ENCODE measurements around the gene P2RX2. TPM values are rescaled to one million over a fixed set of nuclear protein-coding genes. Genes with fewer than 3 reads are reported as not detected.

The P2RX2 gene
- total RNA-seq (2014; rRNA removed; shearing (Covaris generic)): not detected in 2 replicates

GRCh38 chr12:132618683-132619043, at the start of gene P2RX2:
Gene P2RX2, plus strand, starts transcription at chr12:132618776. Its CDS starts 41 bp downstream, at chr12:132618817.
- Histone ChIP-seq H3K9me3 (replicated peaks) (peaks cover 16% of the 10 kb centered on the region), H3K27ac (no peak within 1 kb of the TSS), H3K4me3 (no peak within 1 kb of the TSS), H3K27me3 (replicated peaks) (peaks cover 15% of the 10 kb centered on the region), H3K36me3 (peaks cover 8% of the 10 kb centered on the region), H3K4me1 (replicated peaks) (no peaks in the 10 kb centered on the region)
- no peak for DNase-seq (ENCODE audit: low read depth in 1 of 2, low spot score in 2 of 2)

- Histone ChIP-seq H3K27ac (no peak overlapping the region), H3K27me3 (replicated peaks) (no peaks in the 10 kb centered on the region), H3K36me3 (no peaks in the 10 kb centered on the region), H3K4me3 (no peak overlapping the region), H3K9me3 (replicated peaks) (no peaks in the 10 kb centered on the region), H3K4me1 (replicated peaks) (no peaks in the 10 kb centered on the region)
- DNase-seq (ENCODE audit: low read depth in 1 of 2, low spot score in 2 of 2): no peak
Observed at GRCh38 chr12:132568826-132569480, 49.6 kb upstream of the P2RX2 start.

GRCh38 chr12:132569856-132570480, 48.6 kb upstream of the P2RX2 start:
- Histone ChIP-seq H3K9me3 (replicated peaks) (no peaks in the 10 kb centered on the region), H3K27ac (no peak overlapping the region), H3K36me3 (no peaks in the 10 kb centered on the region), H3K27me3 (replicated peaks) (no peaks in the 10 kb centered on the region), H3K4me3 (no peak overlapping the region), H3K4me1 (replicated peaks) (no peaks in the 10 kb centered on the region)
- DNase-seq (ENCODE audit: low read depth in 1 of 2, low spot score in 2 of 2): no peak

GRCh38 chr12:132570635-132571034, 47.9 kb upstream of the P2RX2 start:
- no peak for DNase-seq (ENCODE audit: low read depth in 1 of 2, low spot score in 2 of 2)
- no peak overlapping the region for H3K27ac ChIP-seq
- no peaks in the 10 kb centered on the region for H3K27me3 ChIP-seq (replicated peaks)
- no peaks in the 10 kb centered on the region for H3K4me1 ChIP-seq (replicated peaks)
- no peaks in the 10 kb centered on the region for H3K36me3 ChIP-seq
- H3K9me3 ChIP-seq (replicated peaks): no peaks in the 10 kb centered on the region
- H3K4me3 ChIP-seq: no peak overlapping the region

- DNase-seq (ENCODE audit: low read depth in 1 of 2, low spot score in 2 of 2): no peak
- H3K4me3 ChIP-seq: no peak overlapping the region
- H3K27ac ChIP-seq: no peak overlapping the region
- no peaks in the 10 kb centered on the region for H3K4me1 ChIP-seq (replicated peaks)
- H3K27me3 ChIP-seq (replicated peaks): no peaks in the 10 kb centered on the region
- no peaks in the 10 kb centered on the region for H3K9me3 ChIP-seq (replicated peaks)
- no peaks in the 10 kb centered on the region for H3K36me3 ChIP-seq
Observed at GRCh38 chr12:132571051-132571450, 47.5 kb upstream of the P2RX2 start.

GRCh38 chr12:132571598-132571997, 47.0 kb upstream of the P2RX2 start:
- no peaks in the 10 kb centered on the region for H3K4me1 ChIP-seq (replicated peaks)
- no peak overlapping the region for H3K4me3 ChIP-seq
- H3K36me3 ChIP-seq: no peaks in the 10 kb centered on the region
- no peak overlapping the region for H3K27ac ChIP-seq
- H3K9me3 ChIP-seq (replicated peaks): no peaks in the 10 kb centered on the region
- H3K27me3 ChIP-seq (replicated peaks): no peaks in the 10 kb centered on the region
- no peak for DNase-seq (ENCODE audit: low read depth in 1 of 2, low spot score in 2 of 2)

GRCh38 chr12:132572106-132572505, 46.5 kb upstream of the P2RX2 start:
- no peaks in the 10 kb centered on the region for H3K9me3 ChIP-seq (replicated peaks)
- no peaks in the 10 kb centered on the region for H3K4me1 ChIP-seq (replicated peaks)
- no peaks in the 10 kb centered on the region for H3K36me3 ChIP-seq
- H3K27me3 ChIP-seq (replicated peaks): no peaks in the 10 kb centered on the region
- no peak for DNase-seq (ENCODE audit: low read depth in 1 of 2, low spot score in 2 of 2)
- H3K4me3 ChIP-seq: no peak overlapping the region
- no peak overlapping the region for H3K27ac ChIP-seq

GRCh38 chr12:132572801-132573760, 45.5 kb upstream of the P2RX2 start:
- Histone ChIP-seq H3K4me3 (no peak overlapping the region), H3K27ac (no peak overlapping the region), H3K4me1 (replicated peaks) (no peaks in the 10 kb centered on the region), H3K9me3 (replicated peaks) (no peaks in the 10 kb centered on the region), H3K27me3 (replicated peaks) (no peaks in the 10 kb centered on the region), H3K36me3 (no peaks in the 10 kb centered on the region)
- no peak for DNase-seq (ENCODE audit: low read depth in 1 of 2, low spot score in 2 of 2)

GRCh38 chr12:132574271-132574996, 44.1 kb upstream of the P2RX2 start:
- Histone ChIP-seq H3K27me3 (replicated peaks) (no peaks in the 10 kb centered on the region), H3K36me3 (no peaks in the 10 kb centered on the region), H3K4me3 (no peak overlapping the region), H3K27ac (no peak overlapping the region), H3K4me1 (replicated peaks) (no peaks in the 10 kb centered on the region), H3K9me3 (replicated peaks) (no peaks in the 10 kb centered on the region)
- no peak for DNase-seq (ENCODE audit: low read depth in 1 of 2, low spot score in 2 of 2)

GRCh38 chr12:132575661-132576060, 42.9 kb upstream of the P2RX2 start:
- Histone ChIP-seq H3K36me3 (no peaks in the 10 kb centered on the region), H3K27me3 (replicated peaks) (no peaks in the 10 kb centered on the region), H3K27ac (no peak overlapping the region), H3K9me3 (replicated peaks) (no peaks in the 10 kb centered on the region), H3K4me1 (replicated peaks) (no peaks in the 10 kb centered on the region), H3K4me3 (no peak overlapping the region)
- no peak for DNase-seq (ENCODE audit: low read depth in 1 of 2, low spot score in 2 of 2)

GRCh38 chr12:132576701-132577100, 41.9 kb upstream of the P2RX2 start:
- H3K4me3 ChIP-seq: no peak overlapping the region
- H3K4me1 ChIP-seq (replicated peaks): no peaks in the 10 kb centered on the region
- no peak overlapping the region for H3K27ac ChIP-seq
- H3K36me3 ChIP-seq: no peaks in the 10 kb centered on the region
- no peak for DNase-seq (ENCODE audit: low read depth in 1 of 2, low spot score in 2 of 2)
- no peaks in the 10 kb centered on the region for H3K27me3 ChIP-seq (replicated peaks)
- H3K9me3 ChIP-seq (replicated peaks): no peaks in the 10 kb centered on the region

GRCh38 chr12:132577191-132577920, 41.2 kb upstream of the P2RX2 start:
- Histone ChIP-seq H3K27me3 (replicated peaks) (no peaks in the 10 kb centered on the region), H3K4me3 (no peak overlapping the region), H3K9me3 (replicated peaks) (no peaks in the 10 kb centered on the region), H3K4me1 (replicated peaks) (no peaks in the 10 kb centered on the region), H3K27ac (no peak overlapping the region), H3K36me3 (no peaks in the 10 kb centered on the region)
- DNase-seq (ENCODE audit: low read depth in 1 of 2, low spot score in 2 of 2): no peak

- no peaks in the 10 kb centered on the region for H3K4me1 ChIP-seq (replicated peaks)
- no peak overlapping the region for H3K4me3 ChIP-seq
- no peak for DNase-seq (ENCODE audit: low read depth in 1 of 2, low spot score in 2 of 2)
- H3K27ac ChIP-seq: no peak overlapping the region
- H3K27me3 ChIP-seq (replicated peaks): no peaks in the 10 kb centered on the region
- H3K36me3 ChIP-seq: no peaks in the 10 kb centered on the region
- H3K9me3 ChIP-seq (replicated peaks): no peaks in the 10 kb centered on the region
Observed at GRCh38 chr12:132578118-132578517, 40.5 kb upstream of the P2RX2 start.

All from SJSA1 (cell line).